ENCODE data around the gene NEK4.
A peak's percentile ranks its signal among the peaks of the same experiment; 100 is the strongest.

The NEK4 gene

GRCh38 chr3:52770496-52771333, at the start of gene NEK4:
Gene NEK4, minus strand, starts transcription at chr3:52770940. Its CDS starts 194 bp downstream, at chr3:52770746.
- DNase-seq: peak; percentile 95

- DNase-seq: no peak
These were observed 49.2 kb upstream of the NEK4 start for GRCh38 chr3:52819936-52820335.

- no peak for DNase-seq
These were observed 47.1 kb upstream of the NEK4 start for GRCh38 chr3:52817860-52818259.

GRCh38 chr3:52817221-52817620, 46.5 kb upstream of the NEK4 start:
- DNase-seq: no peak

GRCh38 chr3:52816654-52817053, 45.9 kb upstream of the NEK4 start:
- no peak for DNase-seq

- no peak for DNase-seq
These were observed 45.5 kb upstream of the NEK4 start for GRCh38 chr3:52816199-52816598.

GRCh38 chr3:52813810-52814209, 43.1 kb upstream of the NEK4 start:
- DNase-seq: no peak

GRCh38 chr3:52811452-52812011, 40.8 kb upstream of the NEK4 start:
- no peak for DNase-seq

GRCh38 chr3:52810923-52811322, 40.2 kb upstream of the NEK4 start:
- DNase-seq: no peak

- peak; percentile 26 for DNase-seq
These were observed 39.1 kb upstream of the NEK4 start for GRCh38 chr3:52809662-52810377.

GRCh38 chr3:52809149-52809548, 38.4 kb upstream of the NEK4 start:
- DNase-seq: no peak

GRCh38 chr3:52805270-52806039, 34.7 kb upstream of the NEK4 start:
- no peak for DNase-seq

- DNase-seq: no peak
These were observed 31.1 kb upstream of the NEK4 start for GRCh38 chr3:52801839-52802238.

- DNase-seq: no peak
These were observed 29.3 kb upstream of the NEK4 start for GRCh38 chr3:52800079-52800478.

GRCh38 chr3:52798978-52799476, 28.3 kb upstream of the NEK4 start:
- no peak for DNase-seq

GRCh38 chr3:52798376-52798977, 27.7 kb upstream of the NEK4 start:
- DNase-seq: no peak

GRCh38 chr3:52796411-52796810, 25.7 kb upstream of the NEK4 start:
- no peak for DNase-seq

- no peak for DNase-seq
These were observed 24.7 kb upstream of the NEK4 start for GRCh38 chr3:52795298-52795900.

- DNase-seq: no peak
These were observed 23.9 kb upstream of the NEK4 start, which contains the start of gene ITIH3 for GRCh38 chr3:52794612-52795099. Gene ITIH3, plus strand, starts transcription at chr3:52794796. Its CDS starts 8 bp downstream, at chr3:52794804.

GRCh38 chr3:52793702-52794611, 23.2 kb upstream of the NEK4 start:
- no peak for DNase-seq

Measured in GDM1 (cell line).